ENCODE results near the gene RAB11FIP3. TPM values are rescaled to one million over a fixed set of nuclear protein-coding genes. Genes with fewer than 3 reads are reported as not detected.

RAB11FIP3 gene
- total and polyA plus RNA-seq, 8 donors = 22.0 to 67.4 (median 33.2) TPM

DNA sequence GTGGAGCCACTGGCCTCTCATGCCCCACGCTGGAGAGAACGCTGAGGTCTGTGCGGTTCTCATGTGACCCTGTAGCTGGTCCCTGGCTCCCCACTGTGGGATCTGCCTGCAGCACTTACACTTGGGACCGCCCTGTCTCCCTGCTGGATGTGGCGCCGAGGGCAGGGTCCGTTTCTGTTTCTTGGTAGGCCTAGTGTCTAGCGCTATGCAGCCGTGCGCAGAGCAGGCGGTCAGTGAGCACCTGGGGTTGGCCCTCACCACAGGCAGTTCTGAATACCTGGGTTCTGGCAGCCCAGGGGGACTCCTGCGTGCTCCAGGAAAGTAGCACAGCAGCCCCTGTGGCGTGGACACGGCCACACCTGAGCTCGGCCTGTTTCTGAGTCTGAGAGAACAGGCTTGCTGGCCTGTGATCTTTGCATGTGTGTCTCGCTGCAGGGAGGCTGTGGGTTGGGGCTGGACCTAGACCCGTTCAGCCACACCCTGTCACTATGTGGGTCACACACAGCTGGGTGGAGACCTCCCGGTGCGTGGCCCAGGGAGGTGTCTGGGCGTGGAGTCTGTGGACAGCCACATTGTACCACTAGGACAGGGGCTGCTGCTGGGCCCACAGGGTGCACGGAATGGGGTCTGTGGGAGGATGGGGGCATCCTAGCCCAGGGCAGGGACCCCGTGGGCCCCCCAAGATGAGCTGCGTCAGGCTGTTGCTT lies 104.8 kb downstream of the RAB11FIP3 start:
- no peak for ATAC-seq
- no peaks in the 10 kb centered on the region for H3K36me3 ChIP-seq
- 70 to 72% methylated on average over 22 to 23 of the region's 23 CpGs for WGBS, 2 donors
- H3K4me3 ChIP-seq = no peak overlapping the region
- peaks cover 32 to 42% (median 34%) of the 10 kb centered on the region in 3 donors for H3K4me1 ChIP-seq
- H3K27ac ChIP-seq = no peak overlapping the region
- TF ChIP-seq, protein P1, sequence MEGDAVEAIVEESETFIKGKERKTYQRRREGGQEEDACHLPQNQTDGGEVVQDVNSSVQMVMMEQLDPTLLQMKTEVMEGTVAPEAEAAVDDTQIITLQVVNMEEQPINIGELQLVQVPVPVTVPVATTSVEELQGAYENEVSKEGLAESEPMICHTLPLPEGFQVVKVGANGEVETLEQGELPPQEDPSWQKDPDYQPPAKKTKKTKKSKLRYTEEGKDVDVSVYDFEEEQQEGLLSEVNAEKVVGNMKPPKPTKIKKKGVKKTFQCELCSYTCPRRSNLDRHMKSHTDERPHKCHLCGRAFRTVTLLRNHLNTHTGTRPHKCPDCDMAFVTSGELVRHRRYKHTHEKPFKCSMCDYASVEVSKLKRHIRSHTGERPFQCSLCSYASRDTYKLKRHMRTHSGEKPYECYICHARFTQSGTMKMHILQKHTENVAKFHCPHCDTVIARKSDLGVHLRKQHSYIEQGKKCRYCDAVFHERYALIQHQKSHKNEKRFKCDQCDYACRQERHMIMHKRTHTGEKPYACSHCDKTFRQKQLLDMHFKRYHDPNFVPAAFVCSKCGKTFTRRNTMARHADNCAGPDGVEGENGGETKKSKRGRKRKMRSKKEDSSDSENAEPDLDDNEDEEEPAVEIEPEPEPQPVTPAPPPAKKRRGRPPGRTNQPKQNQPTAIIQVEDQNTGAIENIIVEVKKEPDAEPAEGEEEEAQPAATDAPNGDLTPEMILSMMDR (IDR thresholded peaks at IDR 0.05) = no peak
- FAIRE-seq = no peak
- no peaks in the 10 kb centered on the region for H3K27me3 ChIP-seq
- intact Hi-C loops (cut with DNase I) = no loop called here
- peak in 1 of 6 donors; percentile 40 for DNase-seq
- no peaks in the 10 kb centered on the region for H3K9me3 ChIP-seq

DNA sequence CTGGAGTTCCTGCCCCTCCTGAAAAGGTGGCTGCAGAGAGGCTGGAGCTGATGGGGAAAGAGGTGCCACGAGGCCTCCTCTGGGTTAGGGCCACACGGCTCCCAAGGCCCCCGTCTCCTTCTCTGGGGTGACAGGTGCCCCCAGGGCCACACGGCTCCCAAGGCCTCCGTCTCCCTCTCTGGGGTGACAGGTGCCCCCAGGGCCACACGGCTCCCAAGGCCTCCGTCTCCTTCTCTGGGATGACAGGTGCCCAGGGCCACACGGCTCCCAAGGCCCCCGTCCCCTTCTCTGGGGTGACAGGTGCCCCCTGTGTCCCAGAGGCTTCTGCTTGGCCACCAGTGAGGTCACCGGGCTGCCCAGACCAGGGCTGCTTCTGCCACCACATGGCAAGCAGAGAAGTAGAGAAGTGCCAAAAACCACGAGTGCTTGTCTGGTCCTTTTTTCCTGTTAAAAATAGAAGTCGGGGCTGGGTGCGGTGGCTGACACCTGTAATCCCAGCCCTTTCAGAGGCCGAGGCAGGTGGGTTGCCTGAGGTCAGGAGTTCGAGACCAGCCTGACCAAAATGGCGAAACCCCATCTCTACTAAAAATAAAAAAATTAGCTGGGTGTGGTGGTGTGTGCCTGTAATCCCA lies 106.2 kb downstream of the RAB11FIP3 start:
- DNase-seq (no peak), ATAC-seq (no peak), FAIRE-seq (no peak)
- intact Hi-C loops (cut with DNase I) = no loop called here
- H3K4me3 ChIP-seq = no peak overlapping the region
- no peaks in the 10 kb centered on the region for H3K36me3 ChIP-seq
- WGBS, 2 donors = 52 to 56% methylated on average over 16 of the region's 16 CpGs
- H3K9me3 ChIP-seq = no peaks in the 10 kb centered on the region
- TF ChIP-seq, protein P1 (IDR thresholded peaks at IDR 0.05) = no peak
- H3K27me3 ChIP-seq = no peaks in the 10 kb centered on the region
- H3K27ac ChIP-seq = no peak overlapping the region
- H3K4me1 ChIP-seq = peaks cover 24 to 34% (median 25%) of the 10 kb centered on the region in 3 donors

DNA sequence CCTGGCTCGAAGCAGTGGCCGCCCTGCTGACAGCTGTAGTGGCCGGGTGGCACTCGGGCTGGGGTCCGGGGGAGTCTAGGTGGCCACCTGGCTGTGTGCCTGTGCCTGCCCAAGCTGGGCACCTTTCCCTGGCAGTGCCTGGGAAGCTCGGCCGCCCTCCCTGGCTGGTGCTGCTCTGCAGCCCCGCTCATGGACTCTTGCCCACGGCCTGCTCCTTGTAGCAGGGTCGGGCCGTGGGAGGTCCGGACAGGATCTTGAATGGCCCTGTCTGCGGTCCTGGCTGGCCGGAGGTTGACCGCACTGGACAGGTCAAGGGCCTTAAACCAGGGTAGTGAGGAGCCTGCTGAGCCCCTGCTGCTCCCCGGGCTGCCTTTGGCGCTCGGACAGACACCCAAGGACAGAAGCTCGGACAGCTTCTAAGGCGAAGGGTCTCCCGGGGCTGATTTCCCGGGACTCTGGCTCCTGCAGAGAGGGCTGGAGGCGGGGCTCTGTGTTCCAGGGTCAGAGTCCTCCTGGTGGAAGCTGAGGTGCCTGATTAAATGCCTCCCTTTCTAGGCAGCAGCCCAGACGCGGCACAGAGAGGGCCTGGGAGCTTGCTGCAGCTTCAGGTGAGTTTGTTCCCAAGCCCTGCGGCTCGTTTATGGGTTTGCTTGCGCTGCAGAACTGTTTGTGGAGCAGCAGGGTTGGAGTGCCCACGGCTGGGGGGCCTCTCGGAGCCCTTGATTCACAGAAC lies 108.1 kb downstream of the RAB11FIP3 start:
- Histone ChIP-seq H3K27me3 (no peaks in the 10 kb centered on the region), H3K9me3 (no peaks in the 10 kb centered on the region), H3K4me1 (peaks cover 24 to 34% (median 25%) of the 10 kb centered on the region in 3 donors), H3K27ac (peak overlapping the region; percentile 60 to 79 (median 70)), H3K36me3 (no peaks in the 10 kb centered on the region), H3K4me3 (peak overlapping the region in 3 of 4 donors; percentile 0 to 38 (median 15))
- DNase-seq (peak; percentile 80 to 93 (median 84)), ATAC-seq (peak; percentile 76 to 88 (median 85)), FAIRE-seq (no peak)
- WGBS, 2 donors = 10 to 16% methylated on average over 28 to 30 of the region's 30 CpGs
- intact Hi-C loops (cut with DNase I) = no loop called here
- TF ChIP-seq, protein P1 (IDR thresholded peaks at IDR 0.05) = no peak

DNA sequence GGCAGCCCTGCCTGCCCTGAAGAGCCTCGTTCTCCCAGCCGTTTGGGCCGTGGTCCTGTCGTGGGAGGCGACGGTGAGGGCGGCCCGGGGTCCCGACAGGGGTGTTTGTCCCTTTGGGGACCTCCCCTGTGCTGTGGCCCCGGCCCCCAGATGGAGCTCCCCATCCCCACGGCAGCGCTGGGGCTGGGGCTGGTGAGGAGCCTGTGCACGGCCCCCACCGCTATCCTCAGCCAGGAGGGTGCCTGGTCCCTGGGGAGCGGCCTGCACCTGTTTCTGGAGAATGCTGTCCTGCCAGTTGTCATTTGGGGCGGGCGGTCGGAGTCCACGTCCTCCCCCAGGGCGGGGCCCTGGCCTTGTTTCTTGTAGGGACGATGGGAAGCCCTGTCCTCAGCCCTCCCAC lies 108.7 kb downstream of the RAB11FIP3 start:
- intact Hi-C loops (cut with DNase I) = no loop called here
- Histone ChIP-seq H3K9me3 (no peaks in the 10 kb centered on the region), H3K27me3 (no peaks in the 10 kb centered on the region), H3K4me3 (peak overlapping the region in 3 of 4 donors; percentile 0 to 38 (median 15)), H3K4me1 (peaks cover 22 to 33% (median 23%) of the 10 kb centered on the region in 3 donors), H3K27ac (peak overlapping the region; percentile 60 to 79 (median 70)), H3K36me3 (no peaks in the 10 kb centered on the region)
- no peak for FAIRE-seq
- WGBS, 2 donors = 15 to 16% methylated on average over 18 to 21 of the region's 21 CpGs
- TF ChIP-seq, protein P1 (IDR thresholded peaks at IDR 0.05) = no peak
- peak in 2 of 6 donors; percentile 57 to 68 for DNase-seq
- ATAC-seq = peak; percentile 45 to 73 (median 55)

Data from pancreas (tissue), 10 donors.